WERI-Rb-1 (cell line): Measurements from ENCODE around the gene AHDC1.

ENCODE experiments used
- DNase-seq: peaks from one replicate; pipeline ENCODE4 v3.0.0-alpha.2; 2020
- H3K27ac ChIP-seq: fragments of 250-450 bp; sonication (Bioruptor Pico); 2 replicates; pipeline ENCODE4 v1.5.1; 2020; ENCODE audit warnings: mild to moderate bottlenecking, moderate library complexity
- H3K27me3 ChIP-seq: fragments of 250-450 bp; sonication (Bioruptor Pico); 2 replicates; pipeline ENCODE4 v1.5.1; 2021; ENCODE audit warnings: mild to moderate bottlenecking, low read depth, moderate library complexity; ENCODE audit not compliant: insufficient read depth, severe bottlenecking
- H3K36me3 ChIP-seq: fragments of 250-450 bp; sonication (Bioruptor Pico); 2 replicates; pipeline ENCODE4 v1.5.1; 2020; ENCODE audit warnings: mild to moderate bottlenecking, moderate library complexity
- H3K4me3 ChIP-seq: 2 replicates; pipeline ENCODE4 v1.5.1; 2011; ENCODE audit warnings: low read depth, mild to moderate bottlenecking, control low read depth, low read length
- H3K9me3 ChIP-seq: fragments of 250-450 bp; sonication (Bioruptor Pico); 2 replicates; pipeline ENCODE4 v1.5.1; 2021; ENCODE audit warnings: mild to moderate bottlenecking, moderate library complexity; ENCODE audit not compliant: severe bottlenecking
- TF ChIP-seq, protein P1 (sequence below): IDR thresholded peaks from 2 replicates; pipeline ENCODE4 v1.5.1; 2011; ENCODE audit warnings: low read depth, mild to moderate bottlenecking, control low read depth, inconsistent platforms, low read length

The AHDC1 gene

DNA sequence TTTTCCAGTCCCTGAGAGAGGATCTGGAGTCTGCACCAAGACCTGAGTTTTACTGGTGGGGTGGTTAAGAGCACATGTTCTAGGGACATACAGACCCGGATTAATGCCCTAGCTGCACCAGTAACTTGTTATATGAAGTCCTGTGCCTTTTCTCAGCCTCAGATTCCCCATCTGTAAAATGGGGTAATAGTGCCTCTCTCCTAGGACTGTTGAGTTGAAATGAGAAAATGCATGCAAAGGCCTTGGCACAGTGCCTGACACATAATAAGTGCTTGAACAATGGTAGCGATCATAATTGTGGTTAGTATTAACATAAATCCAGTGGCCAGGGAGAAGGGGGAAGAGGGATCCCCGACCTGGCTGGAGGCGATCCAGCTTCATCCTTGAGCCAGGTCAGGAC, 12.3 kb downstream of the AHDC1 start:
- Histone ChIP-seq H3K9me3 (no peaks in the 10 kb centered on the region), H3K27me3 (no peaks in the 10 kb centered on the region), H3K4me3 (no peak overlapping the region), H3K27ac (peak overlapping the region; percentile 94), H3K36me3 (peaks cover 5% of the 10 kb centered on the region)
- no peak for DNase-seq
- TF ChIP-seq, protein P1, sequence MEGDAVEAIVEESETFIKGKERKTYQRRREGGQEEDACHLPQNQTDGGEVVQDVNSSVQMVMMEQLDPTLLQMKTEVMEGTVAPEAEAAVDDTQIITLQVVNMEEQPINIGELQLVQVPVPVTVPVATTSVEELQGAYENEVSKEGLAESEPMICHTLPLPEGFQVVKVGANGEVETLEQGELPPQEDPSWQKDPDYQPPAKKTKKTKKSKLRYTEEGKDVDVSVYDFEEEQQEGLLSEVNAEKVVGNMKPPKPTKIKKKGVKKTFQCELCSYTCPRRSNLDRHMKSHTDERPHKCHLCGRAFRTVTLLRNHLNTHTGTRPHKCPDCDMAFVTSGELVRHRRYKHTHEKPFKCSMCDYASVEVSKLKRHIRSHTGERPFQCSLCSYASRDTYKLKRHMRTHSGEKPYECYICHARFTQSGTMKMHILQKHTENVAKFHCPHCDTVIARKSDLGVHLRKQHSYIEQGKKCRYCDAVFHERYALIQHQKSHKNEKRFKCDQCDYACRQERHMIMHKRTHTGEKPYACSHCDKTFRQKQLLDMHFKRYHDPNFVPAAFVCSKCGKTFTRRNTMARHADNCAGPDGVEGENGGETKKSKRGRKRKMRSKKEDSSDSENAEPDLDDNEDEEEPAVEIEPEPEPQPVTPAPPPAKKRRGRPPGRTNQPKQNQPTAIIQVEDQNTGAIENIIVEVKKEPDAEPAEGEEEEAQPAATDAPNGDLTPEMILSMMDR: no peak

DNA sequence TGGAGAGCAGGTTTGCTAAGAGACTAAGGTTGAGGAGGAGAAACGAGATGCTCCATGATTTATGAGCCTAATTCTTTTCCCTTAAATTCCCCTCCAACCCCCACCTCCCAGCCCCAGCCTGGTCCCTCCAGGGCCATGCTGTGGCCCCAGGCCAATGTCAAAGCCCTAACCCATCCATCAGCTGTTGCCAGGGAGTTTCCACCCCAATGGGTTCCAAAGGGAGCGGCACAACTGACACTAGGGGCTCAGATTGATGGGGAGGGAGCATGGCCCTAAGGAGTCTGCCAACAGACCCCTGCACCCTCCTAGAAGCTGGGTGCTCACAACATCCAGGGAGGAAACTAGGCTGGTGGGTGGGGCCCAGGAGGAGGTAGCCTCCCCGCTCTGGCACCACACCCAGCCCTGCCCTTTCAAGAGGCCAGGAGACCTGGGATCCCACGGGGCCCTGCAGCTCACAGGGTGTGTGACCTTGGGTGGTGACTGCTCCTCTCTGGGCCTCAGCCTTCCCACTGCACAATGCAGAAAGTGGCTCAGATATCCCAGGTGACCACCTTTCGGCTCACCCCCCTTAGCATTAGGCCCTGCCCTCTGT, 12.9 kb downstream of the AHDC1 start:
- Histone ChIP-seq H3K4me3 (no peak overlapping the region), H3K27ac (peak overlapping the region; percentile 94), H3K9me3 (no peaks in the 10 kb centered on the region), H3K27me3 (no peaks in the 10 kb centered on the region), H3K36me3 (peaks cover 5% of the 10 kb centered on the region)
- TF ChIP-seq, protein P1: no peak
- no peak for DNase-seq

DNA sequence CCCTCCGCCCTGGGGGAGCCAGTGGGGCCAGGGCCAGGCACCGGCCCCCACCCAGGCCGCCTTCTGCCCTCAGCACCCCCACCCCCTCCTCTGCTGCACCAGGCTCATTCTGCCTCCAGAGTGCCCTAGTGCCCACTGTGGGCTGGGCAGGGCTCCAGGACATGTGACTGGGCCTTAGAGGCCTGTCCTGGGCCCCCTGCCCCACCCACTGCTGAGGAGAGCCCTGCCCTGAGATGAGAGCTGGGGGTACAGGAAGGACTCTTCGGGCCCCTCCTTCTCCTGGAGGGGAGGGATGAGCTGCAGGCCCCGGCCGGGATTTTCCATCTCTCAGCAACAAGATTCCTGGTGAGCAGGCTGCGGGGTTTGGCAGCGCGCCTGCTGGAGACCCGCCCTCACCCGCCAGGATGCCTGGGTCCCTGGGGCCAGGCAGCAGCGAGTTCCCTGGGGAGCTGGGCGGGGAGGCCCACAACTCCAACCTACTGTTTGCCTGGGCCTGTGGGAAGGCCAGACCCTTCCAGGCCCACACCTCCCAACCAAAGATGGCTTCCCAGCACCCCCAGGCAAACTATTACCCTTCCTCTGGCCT, 14.0 kb downstream of the AHDC1 start:
- no peak overlapping the region for H3K4me3 ChIP-seq
- no peak for DNase-seq
- H3K36me3 ChIP-seq: peaks cover 5% of the 10 kb centered on the region
- TF ChIP-seq, protein P1: no peak
- no peaks in the 10 kb centered on the region for H3K27me3 ChIP-seq
- no peaks in the 10 kb centered on the region for H3K9me3 ChIP-seq
- peak overlapping the region; percentile 94 for H3K27ac ChIP-seq

DNA sequence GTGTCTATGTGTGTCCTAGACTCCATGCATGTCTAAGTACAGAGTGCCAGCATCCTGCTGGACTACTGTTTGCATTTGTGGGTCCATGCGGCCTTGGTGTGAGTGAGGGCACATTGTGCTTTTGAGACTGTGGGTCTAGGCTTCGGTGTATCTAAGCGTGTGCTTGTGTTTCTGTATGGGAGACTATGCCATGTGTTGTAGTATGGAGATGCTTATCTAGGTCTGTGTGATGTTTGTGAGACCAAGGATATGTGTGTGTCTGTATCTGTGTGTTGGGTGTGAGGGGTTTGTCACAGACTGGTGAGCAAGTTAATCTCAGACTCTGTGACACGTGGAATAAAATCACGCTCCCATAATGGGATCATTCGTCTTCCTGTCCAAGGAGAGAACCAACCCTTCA, 14.5 kb downstream of the AHDC1 start:
- Histone ChIP-seq H3K27me3 (no peaks in the 10 kb centered on the region), H3K36me3 (peaks cover 5% of the 10 kb centered on the region), H3K9me3 (no peaks in the 10 kb centered on the region), H3K27ac (peak overlapping the region; percentile 94), H3K4me3 (no peak overlapping the region)
- TF ChIP-seq, protein P1: no peak
- DNase-seq: no peak

DNA sequence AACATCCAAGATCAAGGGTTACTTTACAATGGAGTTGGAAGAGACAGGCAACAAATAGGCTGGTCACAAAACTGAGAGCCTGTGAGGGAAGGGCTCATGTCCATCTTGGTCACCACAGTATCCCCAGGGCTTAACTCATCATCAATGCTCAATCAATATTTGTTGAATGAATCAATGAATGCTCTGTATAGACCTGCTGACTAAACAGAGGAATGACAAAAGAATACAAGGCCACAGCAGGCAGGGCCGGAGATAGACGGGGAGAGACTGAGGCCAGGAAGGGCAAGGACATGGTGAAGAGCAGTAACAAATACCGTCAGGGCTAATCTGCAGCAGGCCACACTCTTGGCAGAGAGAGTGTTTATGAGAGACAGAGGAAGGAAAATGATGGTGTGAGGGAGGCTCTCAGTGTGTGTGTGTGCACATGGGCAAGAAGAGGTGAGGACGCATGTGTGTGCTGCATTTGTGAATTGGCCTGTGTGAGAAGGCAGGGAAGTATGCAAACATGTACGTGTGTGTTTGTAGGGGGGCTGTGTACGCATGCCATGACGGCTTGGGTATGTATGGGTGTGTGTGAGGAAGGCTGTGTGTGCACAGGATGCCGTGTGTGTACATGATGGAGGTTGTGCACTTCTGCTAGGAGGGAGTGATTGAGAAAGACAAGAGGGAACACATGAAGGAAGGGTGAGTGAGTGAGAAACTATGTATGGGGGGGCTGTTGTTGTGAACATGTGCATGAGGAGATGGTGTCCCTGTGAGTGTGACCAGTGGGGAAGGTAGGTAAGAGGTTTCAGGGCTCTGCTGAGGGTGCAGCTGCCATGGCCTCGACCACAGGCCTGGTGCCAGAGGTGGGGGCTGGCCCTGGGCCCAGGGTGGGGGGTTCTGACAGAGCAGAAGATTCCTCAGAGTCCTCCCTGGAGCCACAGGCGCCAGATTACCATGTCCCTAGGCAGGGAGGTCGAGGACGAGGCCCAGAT, 15.4 kb downstream of the AHDC1 start:
- no peaks in the 10 kb centered on the region for H3K27me3 ChIP-seq
- H3K9me3 ChIP-seq: no peaks in the 10 kb centered on the region
- DNase-seq: no peak
- peaks cover 5% of the 10 kb centered on the region for H3K36me3 ChIP-seq
- no peak overlapping the region for H3K27ac ChIP-seq
- no peak overlapping the region for H3K4me3 ChIP-seq
- TF ChIP-seq, protein P1: no peak
